Adipose tissue (tissue), 3 donors: ENCODE results near the gene GALNT2. TPM values are rescaled to one million over a fixed set of nuclear protein-coding genes. Genes with fewer than 3 reads are reported as not detected.

Experiments
- H3K27ac ChIP-seq: one replicate; pipeline ENCODE4 v1.5.1; 2013; ENCODE audit warnings: low read depth, low read length
- WGBS, 3 donors: extraction: QIAGEN DNeasy Blood & Tissue Kit; methylation state at CpG; one replicate each; pipeline ENCODE4 v1.1.7; 2013; 5-methylcytosine and 5-hydroxymethylcytosine counted together
- polyA plus RNA-seq, 3 donors: library from polyadenylated mRNA; stranded (reverse); fragments of 200-250 nt; gene quantifications; one replicate each; pipeline ENCODE4 v1.2.3, GENCODE V29; 2013
- donor health status: healthy with polysubstance abuse.
- donor health status: Bipolar disorder and iron deficiency.
- donor health status: healthy.

The GALNT2 gene
- polyA plus RNA-seq, 3 donors: 29.1 to 64.5 (median 37.8) TPM

DNA sequence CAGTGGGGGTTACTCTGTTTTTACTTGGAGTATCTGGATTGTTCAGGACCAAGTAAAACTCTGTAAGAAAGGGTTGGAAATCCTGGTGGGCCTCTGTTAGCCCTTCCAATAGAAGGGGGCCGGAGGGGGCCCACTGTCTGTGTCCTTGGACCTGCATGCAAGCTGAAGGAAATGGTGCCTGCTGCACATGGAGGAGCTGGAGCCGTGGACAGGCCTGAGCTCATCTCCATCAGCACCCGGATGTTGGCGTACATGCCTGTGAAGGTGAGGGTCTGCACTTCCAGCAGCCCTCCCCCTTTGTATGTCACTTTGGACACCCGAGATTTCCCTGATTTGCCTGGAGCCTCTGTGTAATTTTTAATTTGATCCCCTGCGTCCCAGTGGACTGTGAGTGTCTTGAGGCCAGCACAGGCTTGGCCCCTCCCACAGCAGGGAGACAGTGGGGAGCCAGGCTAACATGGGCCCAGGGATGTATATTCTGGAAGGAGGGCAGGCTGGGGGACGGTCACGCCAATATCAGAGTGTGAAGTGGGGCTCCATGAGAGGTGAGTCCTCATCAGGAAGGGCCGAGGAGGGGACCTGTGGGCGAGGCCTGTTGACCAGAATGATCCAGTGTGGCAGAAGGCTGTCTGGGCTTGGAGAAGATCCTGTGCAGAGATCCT, 16.8 kb downstream of the GALNT2 start:
- H3K27ac ChIP-seq: no peak overlapping the region
- 78 to 96% (median 93%) methylated on average over 10 of the region's 10 CpGs for WGBS, 3 donors

DNA sequence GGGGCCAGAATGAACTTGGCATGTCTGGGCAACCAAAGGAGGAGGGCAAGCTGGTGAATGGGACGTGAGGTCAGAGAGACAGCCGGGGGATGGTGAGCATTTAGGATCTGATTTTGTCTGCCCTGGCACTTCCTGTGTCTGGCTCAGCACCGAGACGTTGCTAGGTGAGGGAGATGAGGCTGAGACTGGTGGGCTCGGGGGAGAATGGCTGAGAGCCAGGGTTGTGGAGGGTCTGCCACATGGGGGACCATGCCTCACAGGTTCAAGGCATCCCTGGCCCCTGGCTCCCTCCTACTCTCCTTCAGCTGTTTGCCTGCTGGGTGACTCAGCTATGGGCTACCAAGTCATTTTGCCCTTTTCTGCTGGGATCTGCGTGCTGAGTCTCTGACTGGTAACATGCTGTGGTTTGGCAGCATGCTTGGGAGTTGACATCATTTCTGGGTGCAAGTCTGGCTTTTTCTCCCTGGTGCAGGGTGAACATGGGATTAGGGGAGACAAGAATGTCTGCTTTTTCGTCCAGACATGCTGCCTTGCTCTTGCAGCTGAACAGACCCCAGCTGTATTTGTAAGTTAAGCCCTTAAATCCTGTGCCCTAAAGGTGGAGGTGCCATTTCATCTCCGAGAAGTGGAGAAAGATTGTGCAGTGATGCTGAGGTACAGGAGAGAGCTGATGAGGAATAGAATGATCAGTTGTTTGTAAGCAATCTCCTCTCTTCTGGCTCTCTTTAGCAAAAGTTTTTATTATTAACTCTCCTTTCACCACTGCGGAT, 17.6 kb downstream of the GALNT2 start:
- WGBS, 3 donors: 51 to 67% (median 64%) methylated on average over 9 of the region's 9 CpGs

GRCh38 chr1:230085178-230085515, 18.1 kb downstream of the GALNT2 start:
- WGBS, 3 donors: 74 to 97% (median 94%) methylated on average over 5 of the region's 5 CpGs
- no peak overlapping the region for H3K27ac ChIP-seq

More for the DNA sequence above, 17.6 kb downstream of the GALNT2 start:
- no peak overlapping the region for H3K27ac ChIP-seq

DNA sequence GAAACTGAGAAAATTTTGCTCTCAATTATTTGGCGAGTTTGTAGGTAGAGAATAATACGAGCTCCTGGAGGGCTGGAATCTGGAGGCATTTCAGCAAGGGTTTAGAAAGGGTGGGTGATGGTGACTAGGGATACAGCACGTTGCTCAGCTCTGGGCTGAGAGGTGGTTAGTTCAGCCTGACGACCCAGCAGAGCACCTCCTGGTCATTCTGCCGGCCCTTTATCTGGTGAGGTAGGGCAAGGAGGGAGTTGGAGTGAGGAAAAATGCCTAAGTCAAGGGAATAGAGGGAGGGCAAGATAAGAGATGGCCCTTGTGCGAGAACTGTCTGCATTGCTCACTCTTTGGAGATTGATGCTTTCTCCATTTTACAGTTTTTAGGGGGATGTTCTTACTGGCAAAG, 19.1 kb downstream of the GALNT2 start:
- 43 to 76% (median 68%) methylated on average over 6 of the region's 6 CpGs for WGBS, 3 donors
- no peak overlapping the region for H3K27ac ChIP-seq

DNA sequence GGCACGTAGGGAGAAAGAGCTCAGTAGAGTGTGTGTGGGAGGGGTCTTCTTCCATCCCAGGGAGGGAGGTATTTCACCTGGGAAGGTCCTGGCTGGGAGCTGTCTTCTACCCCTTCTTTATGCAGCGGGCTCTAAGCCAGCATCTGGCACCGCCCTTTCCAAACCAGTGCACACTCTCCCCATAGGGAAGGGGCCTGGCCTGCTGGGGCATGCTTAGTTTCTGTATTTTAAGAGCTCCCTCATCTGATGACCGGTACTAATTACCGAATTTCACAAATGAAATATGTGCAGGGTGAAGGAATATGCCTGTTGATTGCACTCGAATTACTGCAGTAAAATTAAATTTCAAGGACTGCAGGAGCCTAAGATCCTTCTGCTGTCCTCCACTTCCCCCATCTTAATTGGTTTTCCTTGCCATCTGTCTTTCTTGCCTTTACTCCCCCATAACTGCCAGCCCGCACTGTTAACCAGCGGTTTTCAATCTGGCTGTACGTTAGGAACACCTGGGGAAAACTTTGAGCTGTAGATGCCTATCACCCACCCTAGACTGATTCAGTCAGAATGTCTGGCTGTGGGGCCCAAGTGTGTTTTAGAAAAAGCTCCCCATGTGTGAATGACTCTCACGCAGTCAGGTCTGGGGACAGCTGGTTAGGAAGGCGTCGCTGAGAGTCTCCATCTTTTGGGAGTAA, 20.1 kb downstream of the GALNT2 start:
- 57 to 87% (median 85%) methylated on average over 12 of the region's 12 CpGs for WGBS, 3 donors
- no peak overlapping the region for H3K27ac ChIP-seq

- 62 to 71% (median 69%) methylated on average over 3 of the region's 3 CpGs for WGBS, 3 donors
- H3K27ac ChIP-seq: no peak overlapping the region
Measured at GRCh38 chr1:230087717-230088105, 20.7 kb downstream of the GALNT2 start.

GRCh38 chr1:230090194-230090711, 23.2 kb downstream of the GALNT2 start:
- H3K27ac ChIP-seq: no peak overlapping the region
- WGBS, 3 donors: 40 to 79% (median 71%) methylated on average over 6 of the region's 6 CpGs

DNA sequence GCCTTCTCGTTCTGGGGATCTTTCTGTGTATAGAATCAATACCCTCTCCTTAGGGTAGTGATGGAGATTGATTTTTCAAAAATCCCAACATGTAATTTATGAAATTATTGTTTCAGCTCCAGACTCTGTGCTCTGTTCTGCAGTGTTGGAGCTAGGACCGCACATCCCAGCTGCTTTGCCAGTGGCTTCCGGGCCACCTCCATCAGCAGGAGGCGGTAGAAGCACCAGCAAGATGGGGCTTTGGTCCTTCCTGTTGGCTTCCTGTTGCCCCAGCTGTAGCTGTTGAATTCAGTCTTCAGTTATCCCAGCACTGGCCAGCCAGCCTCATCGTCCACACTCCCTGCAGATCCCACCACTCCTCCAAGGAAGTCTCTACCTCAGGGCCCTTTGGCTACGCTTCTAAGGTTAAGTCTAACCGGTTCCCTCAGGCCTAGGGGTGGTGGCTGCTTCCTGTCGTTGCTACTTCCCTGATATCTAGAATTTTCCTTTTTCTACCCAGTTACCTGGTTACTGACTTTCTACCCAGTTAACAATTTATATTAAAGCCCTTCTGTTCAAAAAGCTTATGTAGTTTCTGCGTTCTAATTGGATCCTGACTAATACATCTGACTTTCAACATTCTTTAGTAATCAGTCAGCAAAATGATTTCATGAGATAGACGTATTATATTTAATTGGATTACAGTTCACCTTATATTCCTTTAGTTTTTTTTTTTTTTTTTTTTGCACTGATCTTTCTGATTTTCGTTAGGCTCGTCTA, 24.6 kb downstream of the GALNT2 start:
- WGBS, 3 donors: 84 to 96% (median 93%) methylated on average over 12 of the region's 12 CpGs
- H3K27ac ChIP-seq: no peak overlapping the region

DNA sequence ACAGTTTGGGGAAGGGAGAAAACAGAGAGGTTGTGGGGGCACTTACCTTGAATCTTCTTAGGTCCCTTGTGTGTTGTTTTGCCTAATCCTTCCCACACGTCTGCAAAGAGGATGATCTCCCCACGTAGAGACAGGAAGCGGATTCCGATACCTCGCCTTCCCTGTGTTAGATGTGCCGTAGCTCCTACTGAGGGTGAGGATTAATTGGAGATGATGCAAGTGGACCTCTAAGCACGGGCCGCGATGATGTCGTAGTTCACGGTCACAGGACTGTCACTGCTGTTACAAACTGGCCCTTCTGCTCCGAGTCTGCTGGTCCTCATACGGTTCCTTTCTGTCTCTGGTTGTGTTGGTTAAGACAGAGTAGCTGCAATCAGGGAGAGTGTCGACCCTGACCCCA, 27.7 kb downstream of the GALNT2 start:
- 91 to 93% (median 91%) methylated on average over 14 of the region's 14 CpGs for WGBS, 3 donors
- no peak overlapping the region for H3K27ac ChIP-seq

GRCh38 chr1:230095938-230096337, 28.9 kb downstream of the GALNT2 start:
- 53 to 96% (median 87%) methylated on average over 5 of the region's 5 CpGs for WGBS, 3 donors
- H3K27ac ChIP-seq: no peak overlapping the region

DNA sequence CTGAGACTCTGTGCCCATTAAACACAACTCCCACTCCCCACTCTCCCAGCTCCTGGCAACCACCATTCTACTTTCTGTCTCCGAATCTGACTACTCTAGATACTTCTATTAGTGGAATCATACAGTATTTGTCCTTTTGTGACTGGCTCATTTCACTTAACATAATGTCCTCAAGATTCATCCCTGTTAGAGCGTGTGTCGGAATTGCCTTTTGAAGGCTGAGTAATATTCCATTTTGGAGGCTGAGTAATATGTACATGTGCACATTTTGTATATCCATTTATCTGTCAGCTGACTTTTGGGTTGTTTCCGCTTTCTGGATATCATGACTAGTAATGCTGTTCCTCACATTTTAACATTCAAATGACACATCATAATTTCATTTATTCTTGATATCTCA, 30.3 kb downstream of the GALNT2 start:
- H3K27ac ChIP-seq: no peak overlapping the region
- WGBS, 3 donors: 96 to 98% (median 98%) methylated on average over 4 of the region's 4 CpGs

DNA sequence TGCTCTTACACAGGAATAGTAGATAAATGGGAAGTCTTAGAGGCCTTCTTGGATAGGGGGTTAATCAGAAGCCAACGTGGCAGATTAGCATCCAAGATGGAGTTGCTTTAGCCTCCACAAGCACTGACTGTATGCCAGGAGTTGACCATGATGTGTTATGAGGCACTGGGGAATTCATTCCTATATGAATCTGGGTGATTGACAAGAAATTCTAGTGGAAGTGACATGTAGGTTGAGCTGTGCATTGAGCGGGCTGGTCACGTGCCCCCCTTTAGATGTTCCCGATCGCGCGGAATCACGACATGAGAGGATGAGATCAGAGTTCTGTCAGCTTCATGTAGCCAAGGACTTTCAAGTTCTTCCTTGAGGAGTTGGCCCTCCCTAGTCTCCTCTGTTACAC, 31.7 kb downstream of the GALNT2 start:
- WGBS, 3 donors: 94 to 97% (median 96%) methylated on average over 8 of the region's 8 CpGs

DNA sequence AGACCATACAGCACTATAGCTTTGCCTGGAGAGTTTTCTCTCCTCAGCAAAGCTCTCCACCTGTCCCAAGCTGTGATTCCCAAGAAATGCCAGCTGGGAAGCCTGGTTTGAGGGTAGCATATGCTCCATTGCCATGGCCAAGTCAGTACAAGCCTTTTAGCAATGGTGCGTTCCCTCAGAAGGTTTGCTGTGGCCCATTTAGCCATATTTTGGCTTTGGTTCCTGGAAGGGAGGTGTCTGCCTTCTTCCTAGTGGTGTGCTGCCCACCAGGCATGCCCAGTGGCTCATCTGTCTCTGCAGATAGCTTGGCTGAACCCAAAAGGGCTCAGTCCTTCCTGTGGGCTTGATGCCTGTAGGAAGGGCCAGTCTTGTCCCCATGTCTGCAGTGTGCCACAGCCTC, 32.4 kb downstream of the GALNT2 start:
- H3K27ac ChIP-seq: no peak overlapping the region
- 92 to 100% (median 95%) methylated on average over 1 of the region's 1 CpG for WGBS, 3 donors

More for the DNA sequence above, 31.7 kb downstream of the GALNT2 start:
- no peak overlapping the region for H3K27ac ChIP-seq

- WGBS, 3 donors: 64 to 97% (median 93%) methylated on average over 3 of the region's 3 CpGs
- H3K27ac ChIP-seq: no peak overlapping the region
Measured at GRCh38 chr1:230100932-230101331, 33.9 kb downstream of the GALNT2 start.

DNA sequence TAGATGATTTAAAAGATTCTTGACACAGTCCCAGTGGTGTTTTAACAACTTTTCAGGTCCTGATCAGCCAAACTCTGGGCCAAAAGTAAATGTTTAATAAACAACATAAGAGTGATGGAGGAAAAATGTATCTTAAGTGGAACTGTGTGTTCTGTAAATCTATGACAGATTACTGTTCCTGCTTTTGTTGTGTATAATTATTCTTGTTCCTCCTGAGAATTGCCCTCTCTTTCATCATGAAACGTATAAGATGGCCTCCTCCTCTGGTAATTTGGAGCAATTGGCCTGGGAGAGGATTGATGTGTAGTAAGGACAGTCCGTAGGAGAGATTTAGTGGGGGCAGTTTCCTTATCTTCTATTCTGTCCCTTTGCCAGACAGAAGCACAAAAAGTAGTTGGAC, 34.5 kb downstream of the GALNT2 start:
- no peak overlapping the region for H3K27ac ChIP-seq
- WGBS, 3 donors: 26 to 43% (median 40%) methylated on average over 2 of the region's 2 CpGs

- WGBS, 3 donors: 81 to 87% (median 85%) methylated on average over 5 of the region's 5 CpGs
- H3K27ac ChIP-seq: no peak overlapping the region
Measured at GRCh38 chr1:230102046-230102445, 35.0 kb downstream of the GALNT2 start.

GRCh38 chr1:230102472-230102871, 35.4 kb downstream of the GALNT2 start:
- 79 to 98% (median 94%) methylated on average over 4 of the region's 4 CpGs for WGBS, 3 donors
- no peak overlapping the region for H3K27ac ChIP-seq

GRCh38 chr1:230103306-230104173, 36.5 kb downstream of the GALNT2 start:
- H3K27ac ChIP-seq: no peak overlapping the region
- 55 to 76% (median 75%) methylated on average over 5 of the region's 5 CpGs for WGBS, 3 donors
